HCT116 (cell line): ENCODE results near the gene HOXB2.

Experiments used
- CEBPB ChIP-seq: IDR thresholded peaks from 2 replicates; pipeline ENCODE4 v1.6.1; 2012; ENCODE audit warnings: low read depth
- CTCF ChIP-seq, 3 experiments: fragments of 200-600 bp in 1 of 3; sonication (generic) in 1 of 3; IDR thresholded peaks in 2 of 3; conservative IDR thresholded peaks in 1 of 3; 2 replicates each; pipeline ENCODE4 v1.5.1; 2012 to 2017; ENCODE audit warnings: low read depth in 2 of 3, low read length in 2 of 3, antibody characterized with exemption in 1 of 3, borderline replicate concordance in 1 of 3, control low read depth in 1 of 3, mild to moderate bottlenecking in 1 of 3, mixed read lengths in 1 of 3, mixed run types in 1 of 3, moderate library complexity in 1 of 3; ENCODE audit not compliant: insufficient read depth in 1 of 3
- ELF1 ChIP-seq: IDR thresholded peaks from 2 replicates; pipeline ENCODE4 v1.6.1; 2012; ENCODE audit warnings: low read depth, borderline replicate concordance
- EZH2 ChIP-seq: fragments of 200-600 bp; sonication (generic); IDR thresholded peaks from 2 replicates; pipeline ENCODE4 v1.6.1; 2017; ENCODE audit warnings: antibody characterized with exemption, mixed run types
- EZH2phosphoT487 ChIP-seq: fragments of 200-600 bp; IDR thresholded peaks from 2 replicates; pipeline ENCODE4 v1.6.1; 2018; ENCODE audit warnings: antibody characterized with exemption, borderline replicate concordance
- POLR2A ChIP-seq: IDR thresholded peaks from 2 replicates; pipeline ENCODE4 v1.7.0; 2011; ENCODE audit warnings: borderline replicate concordance; ENCODE audit not compliant: insufficient read depth, insufficient read length; ENCODE audit errors: extremely low read depth
- POLR2AphosphoS5 ChIP-seq: IDR thresholded peaks from 2 replicates; pipeline ENCODE4 v1.6.1; 2011; ENCODE audit warnings: mild to moderate bottlenecking, low read depth, low read length, moderate library complexity
- REST ChIP-seq: IDR thresholded peaks from 2 replicates; pipeline ENCODE4 v1.6.1; 2012; ENCODE audit warnings: low read depth
- SIN3A ChIP-seq: IDR thresholded peaks from 2 replicates; pipeline ENCODE4 v1.6.1; 2012; ENCODE audit warnings: low read depth
- YY1 ChIP-seq: IDR thresholded peaks from 2 replicates; pipeline ENCODE4 v1.6.1; 2011; ENCODE audit warnings: low read length, low read depth, moderate library complexity, mild to moderate bottlenecking; ENCODE audit not compliant: insufficient replicate concordance; ENCODE audit errors: extremely low read depth
- ZBTB33 ChIP-seq: IDR thresholded peaks from 2 replicates; pipeline ENCODE4 v1.6.1; 2011; ENCODE audit warnings: mild to moderate bottlenecking, low read length, moderate library complexity; ENCODE audit not compliant: insufficient replicate concordance; ENCODE audit errors: extremely low read depth
- ZFX ChIP-seq: fragments of 450-650 bp; IDR thresholded peaks from 2 replicates; pipeline ENCODE4 v1.6.1; 2017
- ZNF274 ChIP-seq: fragments of 200-500 bp; sonication (Bioruptor generic); IDR thresholded peaks from 2 replicates; pipeline ENCODE4 v1.6.1; 2014; ENCODE audit warnings: mild to moderate bottlenecking, low read depth, low read length, inconsistent platforms

GRCh38 chr17:48546924-48547807 is 2.3 kb upstream of the HOXB2 start:
- TF ChIP-seq POLR2A (no peak), CTCF (IDR thresholded peaks at IDR 0.05 in 2 of 3, conservative IDR thresholded peaks at IDR 0.05 in 1 of 3; ENCODE audit: borderline replicate concordance in 1 of 3, insufficient read depth in 1 of 3, low read depth in 2 of 3, low read length in 2 of 3) (no peak), ELF1 (no peak), EZH2 (no peak), CEBPB (no peak), REST (no peak), POLR2AphosphoS5 (no peak), ZBTB33 (no peak), ZFX (no peak), SIN3A (no peak), YY1 (no peak), EZH2phosphoT487 (no peak), ZNF274 (no peak)
